SK-N-SH (cell line): ENCODE results near the gene NTHL1. TPM values are rescaled to one million over a fixed set of nuclear protein-coding genes. Genes with fewer than 3 reads are reported as not detected.

Experiments used
- CTCF ChIA-PET: fragments of 300-600, 350-600 bp; formaldehyde crosslinking; extraction: SDS; loops from one replicate; lab custom pipeline; 2021; lab: Yijun Ruan, JAX
- POLR2A ChIA-PET: fragments of 350-600 bp; sonication (Branson Sonifier 250); formaldehyde crosslinking; extraction: SDS; loops from one replicate; lab custom pipeline; 2020; ENCODE audit warnings: antibody characterized with exemption, inconsistent platforms; lab: Yijun Ruan, JAX
- DNase-seq: peaks from one replicate; pipeline ENCODE4 v3.0.0; 2012
- H2AFZ ChIP-seq: fragments of 200-600 bp; sonication (generic); 2 replicates; pipeline ENCODE4 v1.8.1; 2016; ENCODE audit warnings: antibody characterized with exemption, mild to moderate bottlenecking, low read depth
- H3F3A ChIP-seq: fragments of 200-600 bp; sonication (generic); replicated peaks from 2 replicates; pipeline ENCODE3; 2016; ENCODE audit warnings: antibody characterized with exemption, mild to moderate bottlenecking; ENCODE audit not compliant: insufficient read depth
- H3K27ac ChIP-seq, 2 experiments: fragments of 200-500 bp in 1 of 2; fragments of 200-600 bp in 1 of 2; sonication (Bioruptor generic) in 1 of 2; sonication (generic), shearing (Covaris generic) in 1 of 2; 2 replicates each; pipeline versions ENCODE4 v1.5.1 to v1.6.1; 2014 to 2016; ENCODE audit warnings: low read depth in 2 of 2, inconsistent platforms in 1 of 2, low read length in 1 of 2, mild to moderate bottlenecking in 1 of 2, mixed read lengths in 1 of 2
- H3K27me3 ChIP-seq: fragments of 200-600 bp; sonication (generic), shearing (Covaris generic); 2 replicates; pipeline ENCODE4 v1.6.1; 2016; ENCODE audit warnings: mixed run types; ENCODE audit not compliant: insufficient read depth
- H3K36me3 ChIP-seq, 2 experiments: fragments of 200-500 bp in 1 of 2; fragments of 200-600 bp in 1 of 2; sonication (Bioruptor generic) in 1 of 2; sonication (generic) in 1 of 2; replicated peaks in 1 of 2; 2 replicates each; pipeline versions ENCODE3 to v1.5.1; 2014 to 2016; ENCODE audit warnings: low read length in 1 of 2, mild to moderate bottlenecking in 1 of 2; ENCODE audit not compliant: insufficient read depth in 2 of 2, control insufficient read depth in 1 of 2
- H3K4me1 ChIP-seq, 2 experiments: fragments of 200-500 bp in 1 of 2; fragments of 200-600 bp in 1 of 2; sonication (Bioruptor generic) in 1 of 2; sonication (generic), shearing (Covaris generic) in 1 of 2; 2 replicates each; pipeline versions ENCODE4 v1.5.1 to v1.6.1; 2014 to 2016; ENCODE audit warnings: low read depth in 1 of 2, low read length in 1 of 2, mixed run types in 1 of 2; ENCODE audit not compliant: insufficient read depth in 2 of 2, control insufficient read depth in 1 of 2
- H3K4me2 ChIP-seq: fragments of 200-600 bp; sonication (generic), shearing (Covaris generic); 2 replicates; pipeline ENCODE4 v1.6.1; 2017; ENCODE audit warnings: mixed run types
- H3K4me3 ChIP-seq, 2 experiments: fragments of 200-500 bp in 1 of 2; fragments of 200-600 bp in 1 of 2; sonication (Bioruptor generic) in 1 of 2; sonication (generic), shearing (Covaris generic) in 1 of 2; 2 replicates each; pipeline versions ENCODE4 v1.5.1 to v1.8.1; 2014 to 2016; ENCODE audit warnings: low read depth in 2 of 2, inconsistent platforms in 1 of 2, low read length in 1 of 2, mild to moderate bottlenecking in 1 of 2, mixed read lengths in 1 of 2, moderate library complexity in 1 of 2
- H3K79me2 ChIP-seq: fragments of 200-600 bp; sonication (generic); 2 replicates; pipeline ENCODE4 v1.8.1; 2017; ENCODE audit warnings: mild to moderate bottlenecking; ENCODE audit not compliant: insufficient read depth
- H3K9ac ChIP-seq: fragments of 200-600 bp; sonication (generic); 2 replicates; pipeline ENCODE4 v1.6.1; 2017; ENCODE audit warnings: mixed run types
- H3K9me2 ChIP-seq: fragments of 200-600 bp; sonication (generic); 2 replicates; pipeline ENCODE4 v1.6.1; 2017; ENCODE audit warnings: mixed run types
- H3K9me3 ChIP-seq: fragments of 200-600 bp; sonication (generic); 2 replicates; pipeline ENCODE4 v1.6.1; 2017; ENCODE audit warnings: mixed run types, mild to moderate bottlenecking, moderate library complexity
- H4K20me1 ChIP-seq: fragments of 200-600 bp; sonication (generic); 2 replicates; pipeline ENCODE4 v1.6.1; 2017; ENCODE audit warnings: mild to moderate bottlenecking, mixed run types; ENCODE audit not compliant: insufficient read depth
- EP300 ChIP-seq, 2 experiments: IDR thresholded peaks; 2 replicates each; pipeline versions ENCODE4 v1.4.0 to v1.6.1; 2012; ENCODE audit warnings: borderline replicate concordance in 1 of 2, low read depth in 1 of 2, low read length in 1 of 2
- FOSL2 ChIP-seq: IDR thresholded peaks from 2 replicates; pipeline ENCODE4 v1.4.0; 2012; ENCODE audit warnings: low read depth, mild to moderate bottlenecking, moderate library complexity, borderline replicate concordance
- FOXJ3 ChIP-seq: sonication (generic); formaldehyde crosslinking; IDR thresholded peaks from 2 replicates; pipeline ENCODE4 v1.5.1; 2020; ENCODE audit warnings: mild to moderate bottlenecking, missing genetic modification reagents
- FOXM1 ChIP-seq: IDR thresholded peaks from 2 replicates; pipeline ENCODE4 v1.4.0; 2012; ENCODE audit warnings: low read depth, mild to moderate bottlenecking
- GABPA ChIP-seq: IDR thresholded peaks from 2 replicates; pipeline ENCODE4 v1.4.0; 2012; ENCODE audit warnings: low read depth, mild to moderate bottlenecking
- GATA2 ChIP-seq: sonication (generic); formaldehyde crosslinking; IDR thresholded peaks from 2 replicates; pipeline ENCODE4 v1.5.0; 2020; ENCODE audit warnings: mild to moderate bottlenecking, missing genetic modification reagents
- MEF2A ChIP-seq: IDR thresholded peaks from 2 replicates; pipeline ENCODE4 v1.4.0; 2012; ENCODE audit warnings: low read depth, borderline replicate concordance
- RAD21 ChIP-seq: IDR thresholded peaks from 2 replicates; pipeline ENCODE4 v1.6.1; 2012; ENCODE audit warnings: mild to moderate bottlenecking, low read length
- RCOR1 ChIP-seq: fragments of 150-350 bp; IDR thresholded peaks from 2 replicates; pipeline ENCODE4 v1.6.1; 2017; ENCODE audit warnings: antibody characterized with exemption, low read length
- SIN3A ChIP-seq: IDR thresholded peaks from 2 replicates; pipeline ENCODE4 v1.6.1; 2012; ENCODE audit warnings: low read depth, mild to moderate bottlenecking, low read length, moderate library complexity, borderline replicate concordance
- TEAD4 ChIP-seq: IDR thresholded peaks from 2 replicates; pipeline ENCODE4 v1.4.0; 2012; ENCODE audit warnings: mild to moderate bottlenecking, borderline replicate concordance; ENCODE audit not compliant: insufficient read depth
- YY1 ChIP-seq: IDR thresholded peaks from 2 replicates; pipeline ENCODE4 v1.4.0; 2012; ENCODE audit warnings: low read depth, mild to moderate bottlenecking
- WGBS: methylation state at CpG from one replicate; pipeline ENCODE4 v1.1.6; 2017; ENCODE audit warnings: low lambda C conversion rate; 5-methylcytosine and 5-hydroxymethylcytosine counted together
- polyA plus RNA-seq, 3 experiments: library from polyadenylated mRNA; depleted of rRNA; stranded (reverse); fragments of >200 nt; gene quantifications; 2 replicates each; pipeline ENCODE4 v1.2.3, GENCODE V29; 2012
- TF ChIP-seq, protein P1 (sequence below): fragments of 200-600 bp; sonication (generic); IDR thresholded peaks from 2 replicates; pipeline ENCODE4 v1.6.1; 2017; ENCODE audit warnings: antibody characterized with exemption, mild to moderate bottlenecking, moderate library complexity
- TF ChIP-seq, protein P2 (sequence below): IDR thresholded peaks from 2 replicates; pipeline ENCODE4 v1.4.0; 2012; ENCODE audit warnings: low read depth
- TF ChIP-seq, protein P3 (sequence below): IDR thresholded peaks from 2 replicates; pipeline ENCODE4 v1.4.0; 2012; ENCODE audit warnings: low read depth, borderline replicate concordance
- TF ChIP-seq, protein P4 (sequence below): IDR thresholded peaks from 2 replicates; pipeline ENCODE4; 2012
- TF ChIP-seq, protein P5 (sequence below): fragments of 150-350 bp; IDR thresholded peaks from 2 replicates; pipeline ENCODE4 v1.6.1; 2017; ENCODE audit warnings: antibody characterized with exemption, low read length, low read depth, borderline replicate concordance

NTHL1 gene
- polyA plus RNA-seq, 1 of the 3 experiments (the other 2 are of a cell fraction) = 77.3 TPM

DNA sequence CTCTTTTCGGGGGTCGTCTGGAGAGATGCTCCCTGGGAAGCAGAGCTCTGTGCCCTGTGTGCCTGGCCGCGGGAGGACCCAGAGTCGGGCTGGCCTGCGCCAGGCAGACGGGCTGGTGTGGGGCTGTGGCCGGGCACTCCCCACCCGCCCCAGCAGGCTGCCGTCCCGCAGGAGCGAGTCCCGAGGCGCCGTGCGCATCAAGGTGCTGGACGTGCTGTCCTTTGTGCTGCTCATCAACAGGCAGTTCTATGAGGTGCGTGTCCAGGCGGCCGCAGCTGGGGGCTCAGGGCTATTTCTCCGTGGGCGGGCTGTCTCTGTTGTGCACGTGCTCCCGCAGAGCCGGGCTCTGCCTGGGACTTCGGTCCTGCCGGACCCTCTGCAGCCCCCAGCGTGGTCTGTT is 15.2 kb upstream of the NTHL1 start:
- H3K9me2 ChIP-seq = no peaks in the 10 kb centered on the region
- ChIA-PET CTCF (interaction anchor here (0.9 to 2.0 kb wide), 3 partner anchors 15 to 78 kb away, joined by 3 to 6 read pairs (median 4); partner anchors contain the start of genes NTHL1 and TSC2), POLR2A (interaction anchor here (2.2 kb wide), 1 partner anchor 15 kb away, joined by 9 read pairs; the partner anchor contains the start of genes NTHL1 and TSC2)
- H3K4me3 ChIP-seq = no peak overlapping the region
- no peaks in the 10 kb centered on the region for H3K9me3 ChIP-seq
- no peak for DNase-seq
- TF ChIP-seq, protein P1, sequence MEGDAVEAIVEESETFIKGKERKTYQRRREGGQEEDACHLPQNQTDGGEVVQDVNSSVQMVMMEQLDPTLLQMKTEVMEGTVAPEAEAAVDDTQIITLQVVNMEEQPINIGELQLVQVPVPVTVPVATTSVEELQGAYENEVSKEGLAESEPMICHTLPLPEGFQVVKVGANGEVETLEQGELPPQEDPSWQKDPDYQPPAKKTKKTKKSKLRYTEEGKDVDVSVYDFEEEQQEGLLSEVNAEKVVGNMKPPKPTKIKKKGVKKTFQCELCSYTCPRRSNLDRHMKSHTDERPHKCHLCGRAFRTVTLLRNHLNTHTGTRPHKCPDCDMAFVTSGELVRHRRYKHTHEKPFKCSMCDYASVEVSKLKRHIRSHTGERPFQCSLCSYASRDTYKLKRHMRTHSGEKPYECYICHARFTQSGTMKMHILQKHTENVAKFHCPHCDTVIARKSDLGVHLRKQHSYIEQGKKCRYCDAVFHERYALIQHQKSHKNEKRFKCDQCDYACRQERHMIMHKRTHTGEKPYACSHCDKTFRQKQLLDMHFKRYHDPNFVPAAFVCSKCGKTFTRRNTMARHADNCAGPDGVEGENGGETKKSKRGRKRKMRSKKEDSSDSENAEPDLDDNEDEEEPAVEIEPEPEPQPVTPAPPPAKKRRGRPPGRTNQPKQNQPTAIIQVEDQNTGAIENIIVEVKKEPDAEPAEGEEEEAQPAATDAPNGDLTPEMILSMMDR = no peak
- no peak for TF ChIP-seq FOXJ3 (CRISPR knock-in tag)
- TF ChIP-seq FOSL2 = no peak
- H3K4me1 ChIP-seq = no peaks in the 10 kb centered on the region
- no peaks in the 10 kb centered on the region for H4K20me1 ChIP-seq
- peaks cover 8 to 64% of the 10 kb centered on the region in 2 experiments for H3K36me3 ChIP-seq
- no peaks in the 10 kb centered on the region for H3F3A ChIP-seq
- no peak overlapping the region for H3K4me2 ChIP-seq
- 97% methylated on average over 6 of the region's 28 CpGs for WGBS
- no peaks in the 10 kb centered on the region for H3K79me2 ChIP-seq
- H3K9ac ChIP-seq = no peak overlapping the region
- no peaks in the 10 kb centered on the region for H3K27me3 ChIP-seq
- H3K27ac ChIP-seq = no peak overlapping the region
- no peak overlapping the region for H2AFZ ChIP-seq

DNA sequence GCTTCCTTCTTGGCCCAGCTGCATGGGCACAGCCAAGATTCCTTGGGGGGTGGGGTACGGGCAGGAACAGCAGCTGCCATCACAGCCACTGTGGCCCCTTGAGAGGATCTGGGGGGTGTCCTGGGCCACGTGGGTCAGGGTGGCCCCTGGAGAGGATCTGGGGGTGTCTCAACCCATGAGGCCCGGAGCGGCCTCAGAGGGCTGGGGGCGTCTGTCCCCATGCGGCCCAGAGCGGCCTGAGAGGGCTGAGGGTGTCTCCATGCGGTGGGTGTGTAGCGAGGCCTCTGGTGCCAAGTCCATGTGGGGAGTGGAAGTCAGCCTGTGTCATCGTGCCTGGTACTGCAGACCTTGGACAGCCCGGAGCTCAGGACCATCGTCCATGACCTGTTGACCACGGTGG is 13.9 kb upstream of the NTHL1 start:
- TF ChIP-seq, protein P2, sequence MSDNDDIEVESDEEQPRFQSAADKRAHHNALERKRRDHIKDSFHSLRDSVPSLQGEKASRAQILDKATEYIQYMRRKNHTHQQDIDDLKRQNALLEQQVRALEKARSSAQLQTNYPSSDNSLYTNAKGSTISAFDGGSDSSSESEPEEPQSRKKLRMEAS = no peak
- no peak for TF ChIP-seq RAD21
- Histone ChIP-seq H3K4me1 (no peaks in the 10 kb centered on the region), H3K9ac (no peak overlapping the region), H3K79me2 (no peaks in the 10 kb centered on the region), H4K20me1 (no peaks in the 10 kb centered on the region), H2AFZ (no peak overlapping the region), H3K4me2 (no peak overlapping the region), H3F3A (no peaks in the 10 kb centered on the region), H3K27ac (no peak overlapping the region), H3K27me3 (no peaks in the 10 kb centered on the region), H3K36me3 (peaks cover 8 to 69% of the 10 kb centered on the region in 2 experiments), H3K4me3 (no peak overlapping the region), H3K9me3 (no peaks in the 10 kb centered on the region), H3K9me2 (no peaks in the 10 kb centered on the region)
- CTCF ChIA-PET = interaction anchor here (0.8 to 2.0 kb wide), 3 partner anchors 14 to 79 kb away, joined by 4 to 6 read pairs (median 5); partner anchors contain the start of genes NTHL1 and TSC2
- WGBS = 90% methylated on average over 4 of the region's 13 CpGs
- DNase-seq = no peak
- POLR2A ChIA-PET = no interaction called here

DNA sequence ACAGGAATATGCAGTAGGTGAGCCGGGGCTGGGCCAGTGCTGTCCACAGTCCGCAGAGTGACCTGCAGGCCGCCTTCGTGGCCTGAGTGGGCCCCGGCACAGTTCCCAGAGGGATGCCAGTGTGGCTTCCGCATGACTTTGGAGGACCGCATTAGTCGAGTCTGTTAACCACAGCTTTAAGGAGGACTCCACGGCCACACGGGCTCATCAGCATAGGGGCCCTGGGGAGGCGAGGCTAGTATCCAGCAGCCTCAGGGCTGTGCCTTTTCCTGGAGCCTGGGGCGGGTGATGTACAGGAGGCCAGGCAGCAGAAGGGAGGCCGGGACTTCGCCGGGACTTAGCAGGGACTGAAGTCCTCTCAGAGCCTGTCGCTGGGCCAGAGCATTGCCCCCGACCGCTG is 13.4 kb upstream of the NTHL1 start:
- no peak overlapping the region for H3K4me2 ChIP-seq
- no peak overlapping the region for H2AFZ ChIP-seq
- 93% methylated on average over 3 of the region's 18 CpGs for WGBS
- H3K4me3 ChIP-seq = no peak overlapping the region
- H4K20me1 ChIP-seq = no peaks in the 10 kb centered on the region
- no peaks in the 10 kb centered on the region for H3K9me3 ChIP-seq
- H3K27me3 ChIP-seq = no peaks in the 10 kb centered on the region
- H3K36me3 ChIP-seq = peaks cover 6 to 69% of the 10 kb centered on the region in 2 experiments
- ChIA-PET POLR2A (no interaction called here), CTCF (interaction anchor here (1.2 to 1.5 kb wide), 2 partner anchors 38 to 79 kb away, joined by 3 to 5 read pairs; no protein-coding TSS in a partner anchor)
- TF ChIP-seq MEF2A (no peak), YY1 (no peak), SIN3A (no peak), EP300 (IDR thresholded peaks at IDR 0.05; ENCODE audit: borderline replicate concordance in 1 of 2, low read depth in 1 of 2, low read length in 1 of 2) (no peak), RAD21 (no peak), GATA2 (CRISPR knock-in tag) (no peak), RCOR1 (no peak), GABPA (no peak), TEAD4 (no peak), FOXM1 (no peak)
- TF ChIP-seq, protein P3, sequence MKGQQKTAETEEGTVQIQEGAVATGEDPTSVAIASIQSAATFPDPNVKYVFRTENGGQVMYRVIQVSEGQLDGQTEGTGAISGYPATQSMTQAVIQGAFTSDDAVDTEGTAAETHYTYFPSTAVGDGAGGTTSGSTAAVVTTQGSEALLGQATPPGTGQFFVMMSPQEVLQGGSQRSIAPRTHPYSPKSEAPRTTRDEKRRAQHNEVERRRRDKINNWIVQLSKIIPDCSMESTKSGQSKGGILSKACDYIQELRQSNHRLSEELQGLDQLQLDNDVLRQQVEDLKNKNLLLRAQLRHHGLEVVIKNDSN = no peak
- TF ChIP-seq, protein P4, sequence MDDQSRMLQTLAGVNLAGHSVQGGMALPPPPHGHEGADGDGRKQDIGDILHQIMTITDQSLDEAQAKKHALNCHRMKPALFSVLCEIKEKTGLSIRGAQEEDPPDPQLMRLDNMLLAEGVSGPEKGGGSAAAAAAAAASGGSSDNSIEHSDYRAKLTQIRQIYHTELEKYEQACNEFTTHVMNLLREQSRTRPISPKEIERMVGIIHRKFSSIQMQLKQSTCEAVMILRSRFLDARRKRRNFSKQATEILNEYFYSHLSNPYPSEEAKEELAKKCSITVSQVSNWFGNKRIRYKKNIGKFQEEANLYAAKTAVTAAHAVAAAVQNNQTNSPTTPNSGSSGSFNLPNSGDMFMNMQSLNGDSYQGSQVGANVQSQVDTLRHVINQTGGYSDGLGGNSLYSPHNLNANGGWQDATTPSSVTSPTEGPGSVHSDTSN = no peak
- TF ChIP-seq, protein P2 = no peak
- TF ChIP-seq, protein P5, sequence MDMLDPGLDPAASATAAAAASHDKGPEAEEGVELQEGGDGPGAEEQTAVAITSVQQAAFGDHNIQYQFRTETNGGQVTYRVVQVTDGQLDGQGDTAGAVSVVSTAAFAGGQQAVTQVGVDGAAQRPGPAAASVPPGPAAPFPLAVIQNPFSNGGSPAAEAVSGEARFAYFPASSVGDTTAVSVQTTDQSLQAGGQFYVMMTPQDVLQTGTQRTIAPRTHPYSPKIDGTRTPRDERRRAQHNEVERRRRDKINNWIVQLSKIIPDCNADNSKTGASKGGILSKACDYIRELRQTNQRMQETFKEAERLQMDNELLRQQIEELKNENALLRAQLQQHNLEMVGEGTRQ = no peak
- H3K9me2 ChIP-seq = no peaks in the 10 kb centered on the region
- no peak overlapping the region for H3K27ac ChIP-seq
- no peaks in the 10 kb centered on the region for H3K4me1 ChIP-seq
- no peaks in the 10 kb centered on the region for H3F3A ChIP-seq
- no peak overlapping the region for H3K9ac ChIP-seq
- no peaks in the 10 kb centered on the region for H3K79me2 ChIP-seq
- DNase-seq = no peak
